NCI-H460 (cell line): ENCODE results near the gene SYMPK. TPM values are rescaled to one million over a fixed set of nuclear protein-coding genes. Genes with fewer than 3 reads are reported as not detected.
"Not testable (repeated sequence)": the region's sequence is repeated elsewhere in the genome, so short reads cannot be mapped to it uniquely, and the experiment has no call there.

ENCODE experiments used
- DNase-seq: peaks from one replicate; pipeline ENCODE4 v3.0.0-alpha.2; 2016; ENCODE audit warnings: low read depth; ENCODE audit errors: extremely low read depth
- total RNA-seq: library from RNA; depleted of rRNA; stranded (reverse); fragments of >200 nt; shearing (Covaris generic); gene quantifications from 2 replicates; pipeline ENCODE4 v1.2.3, GENCODE V29; 2014

SYMPK gene
- total RNA-seq, 1 experiment from 2014 or later: 26.6 TPM

DNA sequence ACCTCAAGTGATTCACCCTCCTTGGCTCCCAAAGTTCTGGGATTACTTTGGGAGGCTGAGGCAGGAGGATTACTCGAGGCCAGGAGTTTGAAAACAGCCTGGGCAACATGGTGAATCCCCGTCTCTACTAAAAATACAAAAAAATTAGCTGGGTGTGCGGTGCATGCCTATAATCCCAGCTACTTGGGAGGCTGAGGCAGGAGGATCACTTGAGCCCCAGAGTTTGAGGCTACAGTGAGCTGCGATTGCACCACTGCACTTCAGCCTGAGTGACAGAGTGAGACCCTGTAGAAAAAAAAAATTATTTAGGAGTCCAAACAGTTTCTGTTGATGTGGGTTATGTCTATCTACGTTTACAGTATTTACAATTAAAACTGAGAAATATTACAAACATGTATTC lies 7.9 kb upstream of the SYMPK start:
- DNase-seq: no peak

GRCh38 chr19:45867241-45867640 lies 4.3 kb upstream of the SYMPK start:
- not testable (repeated sequence) for DNase-seq

GRCh38 chr19:45866400-45867176 lies 3.6 kb upstream of the SYMPK start:
- no peak for DNase-seq

GRCh38 chr19:45865269-45865948 lies 2.5 kb upstream of the SYMPK start:
- DNase-seq: no peak

GRCh38 chr19:45864629-45865082 lies 1.7 kb upstream of the SYMPK start:
- no peak for DNase-seq

DNA sequence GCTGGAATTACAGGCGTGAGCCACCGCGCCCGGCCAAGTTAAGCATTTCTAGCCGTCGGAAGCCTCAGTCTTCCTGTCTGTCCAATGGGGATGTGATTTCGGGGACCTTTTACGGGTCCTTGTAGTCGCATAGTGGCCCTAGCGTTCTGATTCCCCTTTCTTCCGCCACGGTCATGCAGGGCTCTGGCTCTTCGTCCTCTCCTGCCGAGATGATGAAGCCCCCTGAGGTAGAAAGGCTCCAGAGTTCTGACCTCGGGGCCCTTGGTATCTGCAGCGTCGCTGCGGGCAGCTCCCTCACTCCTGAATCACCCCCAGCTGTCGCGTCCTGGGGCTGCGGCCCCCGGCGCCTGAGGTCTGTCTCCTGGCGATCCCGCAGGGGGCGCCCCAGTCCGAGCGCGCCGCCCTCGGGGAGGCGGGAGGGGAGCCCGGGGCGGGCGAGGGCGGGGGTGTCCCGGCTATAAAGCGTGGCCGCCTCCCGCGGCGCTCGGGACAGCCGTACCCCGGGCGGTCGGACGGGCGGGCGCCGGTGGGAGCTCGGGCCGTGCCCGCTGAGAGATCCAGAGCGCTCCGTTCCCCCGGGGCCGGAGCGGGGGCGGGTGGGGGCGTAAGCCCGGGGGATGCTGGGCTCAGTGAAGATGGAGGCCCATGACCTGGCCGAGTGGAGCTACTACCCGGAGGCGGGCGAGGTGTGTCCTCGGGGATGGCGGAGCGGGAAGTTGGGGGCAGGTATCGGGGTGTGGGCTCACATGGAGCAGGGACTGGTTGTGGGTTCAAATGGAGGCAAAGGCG lies 1.1 kb upstream of the SYMPK start, which contains the start of gene FOXA3:
Gene FOXA3 (plus strand): TSS at position 487 of the 789 bp plus-strand sequence. CDS start 131 bp downstream, at position 618.
- no peak for DNase-seq

- no peak for DNase-seq
Measured at GRCh38 chr19:45863335-45863839, 440 bp upstream of the SYMPK start.

GRCh38 chr19:45862271-45862563 lies 730 bp downstream of the SYMPK start:
- no peak for DNase-seq

DNA sequence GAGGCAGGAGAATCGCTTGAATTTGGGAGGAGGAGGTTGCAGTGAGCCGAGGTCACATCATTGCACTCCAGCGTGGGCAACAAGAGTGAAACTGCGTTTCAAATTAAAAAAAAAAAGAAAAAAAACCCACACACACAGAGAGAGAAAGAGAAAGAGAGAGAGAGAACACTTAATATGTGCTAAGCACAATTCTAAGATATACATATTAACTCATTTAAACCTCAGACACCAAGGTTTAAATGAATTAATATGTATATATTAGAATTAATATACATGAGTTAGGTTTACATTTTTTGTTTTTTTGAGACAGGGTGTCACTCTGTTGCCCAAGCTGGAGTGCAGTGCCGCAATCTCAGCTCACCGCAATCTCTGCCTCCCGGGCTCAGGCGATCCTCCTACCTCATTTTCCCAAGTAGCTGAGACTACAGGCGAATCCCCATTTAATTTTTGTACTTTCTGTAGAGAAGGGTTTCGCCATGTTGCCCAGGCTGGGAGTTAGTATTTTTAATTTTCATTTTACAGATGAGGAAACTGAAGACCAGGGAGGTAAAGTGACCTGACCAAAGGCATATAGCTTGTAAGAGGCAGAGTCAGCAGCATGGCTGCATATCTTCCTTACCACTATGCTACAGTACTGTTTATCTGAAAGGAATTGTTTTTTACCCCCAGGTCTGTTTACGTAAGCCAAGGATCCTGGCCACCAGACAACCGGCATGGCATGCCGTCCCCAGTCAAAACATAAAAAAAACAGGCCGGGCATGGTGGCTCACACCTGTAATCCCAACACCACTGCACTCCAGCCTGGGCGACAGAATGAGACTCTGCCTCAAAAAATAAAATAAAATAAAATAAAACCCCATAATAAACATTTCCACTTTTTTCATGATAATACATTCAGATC lies 2.3 kb downstream of the SYMPK start:
- no peak for DNase-seq

GRCh38 chr19:45854167-45854778 lies 8.7 kb downstream of the SYMPK start:
- DNase-seq: no peak

DNA sequence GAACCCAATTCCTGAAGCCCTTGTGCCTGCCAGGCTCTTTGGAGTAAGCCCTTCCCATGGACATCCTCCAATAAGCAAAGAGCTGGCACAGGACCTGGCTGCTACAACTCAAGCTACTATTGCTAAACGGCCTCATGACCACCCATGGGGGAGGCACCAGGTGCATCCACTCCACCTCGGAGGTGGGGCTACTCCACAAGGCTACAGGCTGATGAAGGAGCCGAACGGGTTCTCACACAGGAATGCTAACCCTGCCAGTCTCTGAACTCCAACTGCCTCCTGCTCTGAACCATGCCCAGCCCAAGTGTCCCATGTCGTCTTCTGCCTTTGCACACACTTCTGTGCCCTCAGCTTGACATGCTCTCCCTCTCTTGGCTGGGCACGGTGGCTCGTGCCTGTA lies 10.0 kb downstream of the SYMPK start:
- no peak for DNase-seq

GRCh38 chr19:45852145-45852750 lies 10.7 kb downstream of the SYMPK start:
- no peak for DNase-seq

DNA sequence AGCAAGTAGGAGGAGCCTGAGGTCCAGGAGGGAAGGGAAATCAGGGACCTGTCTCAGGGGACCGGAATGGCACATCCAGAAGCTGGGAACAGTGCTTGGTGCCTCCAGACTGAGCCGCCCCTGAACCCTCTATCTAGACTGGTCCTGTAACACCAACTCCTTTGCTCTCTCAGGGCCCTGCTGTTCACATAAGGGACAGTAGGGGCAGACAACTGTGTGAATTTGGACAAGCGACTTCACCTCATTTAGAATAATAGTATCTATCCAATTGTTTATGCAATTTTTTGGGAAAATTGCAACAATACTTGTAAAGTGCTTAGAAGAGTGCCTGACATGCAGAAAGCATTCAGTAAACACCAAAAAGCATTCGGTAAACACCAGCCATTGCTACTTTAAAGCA lies 14.0 kb downstream of the SYMPK start:
- no peak for DNase-seq

- no peak for DNase-seq
Measured at GRCh38 chr19:45847663-45848062, 15.3 kb downstream of the SYMPK start.

- no peak for DNase-seq
Measured at GRCh38 chr19:45842198-45842597, 20.7 kb downstream of the SYMPK start.

GRCh38 chr19:45834970-45835369 lies 28.0 kb downstream of the SYMPK start:
- DNase-seq: no peak

DNA sequence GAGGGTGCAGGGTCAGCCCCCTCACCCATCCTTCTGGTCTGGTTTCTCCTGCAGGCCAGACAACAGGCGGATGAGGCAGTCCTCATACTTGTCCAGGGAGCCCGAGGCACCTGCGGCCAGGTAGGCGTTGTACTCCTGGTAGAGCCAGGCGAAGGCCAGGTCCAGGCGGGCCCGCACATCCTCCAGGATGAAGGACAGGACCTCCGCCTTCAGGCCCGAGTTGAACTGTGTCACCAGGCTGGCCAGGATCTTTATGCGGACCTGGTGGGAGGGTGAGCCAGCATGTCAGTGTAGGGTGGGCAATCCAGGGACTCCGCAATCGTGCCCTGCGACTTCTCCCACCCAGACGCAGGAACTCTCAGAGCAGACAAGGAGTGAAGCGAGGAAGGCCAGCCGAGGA lies 34.0 kb downstream of the SYMPK start:
- no peak for DNase-seq

GRCh38 chr19:45828523-45828922 lies 34.4 kb downstream of the SYMPK start:
- no peak for DNase-seq

GRCh38 chr19:45827459-45828093 lies 35.4 kb downstream of the SYMPK start:
- DNase-seq: no peak
